PC-9 (cell line): Measurements from ENCODE around the gene CDKN2AIP. TPM values are rescaled to one million over a fixed set of nuclear protein-coding genes. Genes with fewer than 3 reads are reported as not detected.

Experiments used
- BruUV-seq: library from RNA; stranded (reverse); fragments of 400-500 nt; replicated peaks from 2 replicates; lab custom pipeline; 2021; lab: Mats Ljungman, UMichigan
- CTCF ChIA-PET: fragments of 300-600 bp; sonication (Branson Sonifier 250); formaldehyde crosslinking; loops from one replicate; lab custom pipeline; 2022; ENCODE audit warnings: antibody characterized with exemption; lab: Charles Lee
- POLR2A ChIA-PET: fragments of 300-600 bp; sonication (Branson Sonifier 250); formaldehyde crosslinking; loops from one replicate; lab custom pipeline; 2022; ENCODE audit warnings: antibody characterized with exemption; ENCODE audit not compliant: unreplicated experiment; lab: Charles Lee
- DNase-seq, 2 experiments: peaks; one replicate each; pipeline versions ENCODE4 v3.0.0 to v3.0.0-alpha.2; 2015 to 2022; ENCODE audit warnings: mixed read lengths in 1 of 2
- H2AFZ ChIP-seq: fragments of 200-600 bp; sonication (generic); 2 replicates; pipeline ENCODE4 v1.8.1; 2017; ENCODE audit warnings: antibody characterized with exemption
- H3F3A ChIP-seq: fragments of 200-600 bp; sonication (generic); 2 replicates; pipeline ENCODE4 v1.8.1; 2017; ENCODE audit warnings: antibody characterized with exemption, mild to moderate bottlenecking, low read depth; ENCODE audit not compliant: insufficient read depth
- H3K27ac ChIP-seq: fragments of 200-600 bp; sonication (generic); 2 replicates; pipeline ENCODE4 v1.6.1; 2016; ENCODE audit warnings: mixed run types
- H3K27me3 ChIP-seq: fragments of 200-600 bp; sonication (generic); 2 replicates; pipeline ENCODE4 v1.6.1; 2016; ENCODE audit warnings: low read depth, mixed run types; ENCODE audit not compliant: insufficient read depth
- H3K36me3 ChIP-seq: fragments of 200-600 bp; sonication (generic); 2 replicates; pipeline ENCODE4 v1.6.1; 2016; ENCODE audit warnings: low read depth, mixed run types
- H3K4me1 ChIP-seq: fragments of 200-600 bp; sonication (generic); replicated peaks from 2 replicates; pipeline ENCODE4 v1.6.1; 2016; ENCODE audit warnings: mixed run types; ENCODE audit not compliant: insufficient read depth
- H3K4me2 ChIP-seq: fragments of 200-600 bp; sonication (generic); 2 replicates; pipeline ENCODE4 v1.6.1; 2017; ENCODE audit warnings: mixed run types
- H3K4me3 ChIP-seq: fragments of 200-600 bp; sonication (generic); 2 replicates; pipeline ENCODE4 v1.6.1; 2016; ENCODE audit warnings: mixed run types
- H3K79me2 ChIP-seq: fragments of 200-600 bp; sonication (generic); 2 replicates; pipeline ENCODE4 v1.6.1; 2017; ENCODE audit warnings: low read depth, mixed run types
- H3K9me2 ChIP-seq: fragments of 200-600 bp; sonication (generic); 2 replicates; pipeline ENCODE4 v1.8.1; 2017; ENCODE audit warnings: mild to moderate bottlenecking; ENCODE audit not compliant: insufficient read depth
- H3K9me3 ChIP-seq: fragments of 200-600 bp; sonication (generic); 2 replicates; pipeline ENCODE4 v1.8.1; 2016; ENCODE audit warnings: low read depth; ENCODE audit not compliant: insufficient read depth
- H4K20me1 ChIP-seq: fragments of 200-600 bp; sonication (generic); 2 replicates; pipeline ENCODE4 v1.8.1; 2017; ENCODE audit not compliant: insufficient read depth
- EZH2 ChIP-seq: fragments of 200-600 bp; sonication (generic); IDR thresholded peaks from 2 replicates; pipeline ENCODE4 v1.8.0; 2017; ENCODE audit warnings: antibody characterized with exemption, low read depth
- intact Hi-C: fragments of 100-400 bp; cut with micrococcal nuclease; formaldehyde crosslinking; loops from one replicate; pipeline ENCODE4 v1.10.0; 2022; ENCODE audit not compliant: unreplicated experiment
- total RNA-seq: library from RNA; stranded (reverse); gene quantifications from 2 replicates; pipeline ENCODE4 v1.2.3, GENCODE V29; 2021
- TF ChIP-seq, protein P1 (sequence below): fragments of 200-600 bp; sonication (generic); conservative IDR thresholded peaks from 2 replicates; pipeline ENCODE4 v1.6.1; 2017; ENCODE audit warnings: mixed run types, antibody characterized with exemption, mild to moderate bottlenecking, moderate library complexity

The CDKN2AIP gene
- total RNA-seq, 1 experiment from 2014 or later = 8.7 TPM

DNA sequence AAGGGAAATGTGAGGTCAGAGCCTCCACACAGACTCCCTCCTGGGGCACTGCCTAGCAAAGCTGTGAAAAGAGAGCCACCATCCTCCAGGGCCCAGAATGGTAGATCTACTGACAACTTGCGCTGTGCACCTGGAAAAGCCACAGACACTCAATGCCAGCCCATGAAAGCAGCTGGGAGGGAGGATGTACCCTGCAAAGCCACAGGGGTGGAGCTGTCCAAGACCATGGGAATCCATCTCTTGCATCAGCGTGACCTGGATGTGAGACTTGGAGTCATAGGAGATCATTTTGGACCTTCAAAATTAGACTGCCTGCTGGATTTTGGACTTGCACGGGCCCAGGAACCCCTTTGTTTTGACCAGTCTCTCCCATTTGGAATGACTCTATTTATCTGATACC is 22.8 kb downstream of the CDKN2AIP start:
- Histone ChIP-seq H3F3A (no peaks in the 10 kb centered on the region; the same call in 1 of the 2 replicates), H3K4me1 (peaks cover 10% of the 10 kb centered on the region; the same call in 1 of the 2 replicates), H2AFZ (no peak overlapping the region), H4K20me1 (no peaks in the 10 kb centered on the region), H3K79me2 (no peaks in the 10 kb centered on the region), H3K36me3 (no peaks in the 10 kb centered on the region), H3K9me2 (no peaks in the 10 kb centered on the region), H3K9me3 (no peaks in the 10 kb centered on the region), H3K4me2 (no peak overlapping the region), H3K4me3 (no peak overlapping the region), H3K27me3 (no peaks in the 10 kb centered on the region), H3K27ac (no peak overlapping the region)
- POLR2A ChIA-PET = no interaction called here
- TF ChIP-seq, protein P1, sequence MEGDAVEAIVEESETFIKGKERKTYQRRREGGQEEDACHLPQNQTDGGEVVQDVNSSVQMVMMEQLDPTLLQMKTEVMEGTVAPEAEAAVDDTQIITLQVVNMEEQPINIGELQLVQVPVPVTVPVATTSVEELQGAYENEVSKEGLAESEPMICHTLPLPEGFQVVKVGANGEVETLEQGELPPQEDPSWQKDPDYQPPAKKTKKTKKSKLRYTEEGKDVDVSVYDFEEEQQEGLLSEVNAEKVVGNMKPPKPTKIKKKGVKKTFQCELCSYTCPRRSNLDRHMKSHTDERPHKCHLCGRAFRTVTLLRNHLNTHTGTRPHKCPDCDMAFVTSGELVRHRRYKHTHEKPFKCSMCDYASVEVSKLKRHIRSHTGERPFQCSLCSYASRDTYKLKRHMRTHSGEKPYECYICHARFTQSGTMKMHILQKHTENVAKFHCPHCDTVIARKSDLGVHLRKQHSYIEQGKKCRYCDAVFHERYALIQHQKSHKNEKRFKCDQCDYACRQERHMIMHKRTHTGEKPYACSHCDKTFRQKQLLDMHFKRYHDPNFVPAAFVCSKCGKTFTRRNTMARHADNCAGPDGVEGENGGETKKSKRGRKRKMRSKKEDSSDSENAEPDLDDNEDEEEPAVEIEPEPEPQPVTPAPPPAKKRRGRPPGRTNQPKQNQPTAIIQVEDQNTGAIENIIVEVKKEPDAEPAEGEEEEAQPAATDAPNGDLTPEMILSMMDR = no peak
- TF ChIP-seq EZH2 = no peak
- CTCF ChIA-PET = no interaction called here
- no peak for DNase-seq
- intact Hi-C loops = no loop called here
- BruUV-seq = no TSS peak

GRCh38 chr4:183468210-183469095 is 24.0 kb downstream of the CDKN2AIP start:
- ChIA-PET CTCF (no interaction called here), POLR2A (no interaction called here)
- H3K4me3 ChIP-seq = no peak overlapping the region
- no peak for TF ChIP-seq EZH2
- TF ChIP-seq, protein P1 = no peak
- no peaks in the 10 kb centered on the region for H3K79me2 ChIP-seq
- DNase-seq = no peak
- H3K9me3 ChIP-seq = no peaks in the 10 kb centered on the region
- no peaks in the 10 kb centered on the region for H4K20me1 ChIP-seq
- H3K27me3 ChIP-seq = no peaks in the 10 kb centered on the region
- H3F3A ChIP-seq = no peaks in the 10 kb centered on the region; the same call in 1 of the 2 replicates
- H2AFZ ChIP-seq = no peak overlapping the region
- peak overlapping the region; percentile 29; the same call in 1 of the 2 replicates for H3K27ac ChIP-seq
- no TSS peak for BruUV-seq
- 0 out of 2 replicates have a peak overlapping the region, but pooled peaks have one; percentile 1 for H3K4me2 ChIP-seq
- H3K36me3 ChIP-seq = no peaks in the 10 kb centered on the region
- intact Hi-C loops = no loop called here
- peaks cover 10% of the 10 kb centered on the region; the same call in 1 of the 2 replicates for H3K4me1 ChIP-seq
- no peaks in the 10 kb centered on the region for H3K9me2 ChIP-seq

DNA sequence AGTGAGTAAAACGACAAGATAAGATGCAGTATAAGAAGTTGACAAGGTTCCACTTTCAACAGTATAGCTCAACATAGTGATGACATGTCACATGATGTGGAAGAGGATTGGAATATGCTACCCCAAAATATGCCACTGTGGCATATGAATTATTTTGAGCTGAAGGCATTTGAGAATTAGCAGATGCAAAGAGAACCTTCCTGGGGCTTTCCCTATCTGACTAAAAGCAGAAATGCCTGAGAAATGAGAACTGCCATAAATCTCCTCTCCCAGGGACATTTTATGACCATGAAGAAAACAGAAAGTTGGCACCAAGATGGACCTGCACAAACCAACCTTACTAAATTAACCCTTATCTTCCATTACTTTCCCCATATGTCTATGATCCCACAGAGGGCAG is 24.8 kb downstream of the CDKN2AIP start:
- Histone ChIP-seq H3K4me3 (no peak overlapping the region), H3F3A (no peaks in the 10 kb centered on the region; the same call in 1 of the 2 replicates), H2AFZ (no peak overlapping the region), H3K27ac (0 out of 2 replicates have a peak overlapping the region, but pooled peaks have one; percentile 48), H3K27me3 (no peaks in the 10 kb centered on the region), H3K79me2 (no peaks in the 10 kb centered on the region), H4K20me1 (no peaks in the 10 kb centered on the region), H3K4me1 (peaks cover 10% of the 10 kb centered on the region; the same call in 1 of the 2 replicates), H3K9me2 (no peaks in the 10 kb centered on the region), H3K9me3 (no peaks in the 10 kb centered on the region), H3K36me3 (no peaks in the 10 kb centered on the region), H3K4me2 (no peak overlapping the region)
- DNase-seq = no peak
- TF ChIP-seq, protein P1 = no peak
- TF ChIP-seq EZH2 = no peak
- CTCF ChIA-PET = no interaction called here
- intact Hi-C loops = no loop called here
- POLR2A ChIA-PET = no interaction called here
- no TSS peak for BruUV-seq
